Hepatocyte (in vitro differentiated cells): ENCODE data around the gene ATP2C2. TPM values are rescaled to one million over a fixed set of nuclear protein-coding genes. Genes with fewer than 3 reads are reported as not detected.
"Not testable (repeated sequence)": the region's sequence is repeated elsewhere in the genome, so short reads cannot be mapped to it uniquely, and the experiment has no call there.

Experiments
- DNase-seq: peaks from one replicate; pipeline ENCODE4 v3.0.0-alpha.2; 2016; ENCODE audit warnings: low spot score
- H2AFZ ChIP-seq: fragments of 200-600 bp; sonication (generic); 2 replicates; pipeline ENCODE4 v1.6.0; 2016; ENCODE audit warnings: antibody characterized with exemption, mild to moderate bottlenecking
- H3K27ac ChIP-seq: fragments of 200-600 bp; sonication (generic); 2 replicates; pipeline ENCODE4 v1.5.1; 2016; ENCODE audit warnings: mild to moderate bottlenecking
- H3K27me3 ChIP-seq: fragments of 200-600 bp; sonication (generic); 2 replicates; pipeline ENCODE4 v1.6.1; 2016
- H3K36me3 ChIP-seq: fragments of 200-600 bp; sonication (generic); replicated peaks from 2 replicates; pipeline ENCODE4 v1.5.1; 2016; ENCODE audit warnings: low read depth; ENCODE audit not compliant: insufficient read depth
- H3K4me1 ChIP-seq: fragments of 200-600 bp; sonication (generic); 2 replicates; pipeline ENCODE4 v1.5.1; 2016; ENCODE audit warnings: mild to moderate bottlenecking, moderate library complexity; ENCODE audit not compliant: insufficient read depth
- H3K4me2 ChIP-seq: fragments of 200-600 bp; sonication (generic); 2 replicates; pipeline ENCODE4 v1.6.0; 2016
- H3K4me3 ChIP-seq: fragments of 200-600 bp; sonication (generic); 2 replicates; pipeline ENCODE4 v1.5.1; 2016; ENCODE audit warnings: mild to moderate bottlenecking
- H3K79me2 ChIP-seq: fragments of 200-600 bp; sonication (generic); 2 replicates; pipeline ENCODE4 v1.6.0; 2017; ENCODE audit warnings: mild to moderate bottlenecking
- H3K9me2 ChIP-seq: fragments of 200-600 bp; sonication (generic); replicated peaks from 2 replicates; pipeline ENCODE4 v1.6.0; 2017; ENCODE audit warnings: mild to moderate bottlenecking; ENCODE audit not compliant: insufficient read depth
- H3K9me3 ChIP-seq: fragments of 200-600 bp; sonication (generic); 2 replicates; pipeline ENCODE4 v1.5.1; 2016; ENCODE audit warnings: low read depth, mild to moderate bottlenecking
- H4K20me1 ChIP-seq: fragments of 200-600 bp; sonication (generic); 2 replicates; pipeline ENCODE4 v1.6.0; 2016; ENCODE audit warnings: mild to moderate bottlenecking; ENCODE audit not compliant: insufficient read depth, poor library complexity, severe bottlenecking
- EZH2 ChIP-seq: fragments of 200-600 bp; sonication (generic); IDR thresholded peaks from 2 replicates; pipeline ENCODE4 v1.6.1; 2016; ENCODE audit warnings: antibody characterized with exemption, mild to moderate bottlenecking, borderline replicate concordance
- EZH2phosphoT487 ChIP-seq: fragments of 200-600 bp; sonication (generic); IDR thresholded peaks from one replicate; pipeline ENCODE4 v1.6.1; 2018; ENCODE audit warnings: antibody characterized with exemption, mild to moderate bottlenecking, low read depth, moderate library complexity; ENCODE audit not compliant: unreplicated experiment, severe bottlenecking
- WGBS: methylation state at CpG from one replicate; pipeline ENCODE4 v1.1.6; 2016; ENCODE audit warnings: low lambda C conversion rate; ENCODE audit errors: missing lambda C conversion rate; 5-methylcytosine and 5-hydroxymethylcytosine counted together
- polyA plus RNA-seq: library from polyadenylated mRNA; unstranded; fragments of >200 nt; fragmentation: Nextera tagmentation; extraction: Ambion mirVana; gene quantifications from 2 replicates; pipeline ENCODE4 v1.2.1, GENCODE V29; 2016
- total RNA-seq: library from RNA; depleted of rRNA; stranded (reverse); fragments of >200 nt; gene quantifications from 2 replicates; pipeline ENCODE4 v1.2.3, GENCODE V29; 2014
- TF ChIP-seq, protein P1 (sequence below): fragments of 200-600 bp; sonication (generic); IDR thresholded peaks from 2 replicates; pipeline ENCODE4 v1.5.1; 2016; ENCODE audit warnings: antibody characterized with exemption, mild to moderate bottlenecking; ENCODE audit not compliant: poor library complexity

The ATP2C2 gene
- total and polyA plus RNA-seq, 2 experiments from 2014 or later, result 6.0 to 6.8 TPM

- H3K4me2 ChIP-seq, result no peak overlapping the region
- no peak overlapping the region for H3K4me3 ChIP-seq
- H3K79me2 ChIP-seq, result no peaks in the 10 kb centered on the region
- WGBS, result 76% methylated on average over 1 of the region's 1 CpG
- no peak overlapping the region for H3K27ac ChIP-seq
- TF ChIP-seq EZH2 (no peak), EZH2phosphoT487 (no peak)
- TF ChIP-seq, protein P1, sequence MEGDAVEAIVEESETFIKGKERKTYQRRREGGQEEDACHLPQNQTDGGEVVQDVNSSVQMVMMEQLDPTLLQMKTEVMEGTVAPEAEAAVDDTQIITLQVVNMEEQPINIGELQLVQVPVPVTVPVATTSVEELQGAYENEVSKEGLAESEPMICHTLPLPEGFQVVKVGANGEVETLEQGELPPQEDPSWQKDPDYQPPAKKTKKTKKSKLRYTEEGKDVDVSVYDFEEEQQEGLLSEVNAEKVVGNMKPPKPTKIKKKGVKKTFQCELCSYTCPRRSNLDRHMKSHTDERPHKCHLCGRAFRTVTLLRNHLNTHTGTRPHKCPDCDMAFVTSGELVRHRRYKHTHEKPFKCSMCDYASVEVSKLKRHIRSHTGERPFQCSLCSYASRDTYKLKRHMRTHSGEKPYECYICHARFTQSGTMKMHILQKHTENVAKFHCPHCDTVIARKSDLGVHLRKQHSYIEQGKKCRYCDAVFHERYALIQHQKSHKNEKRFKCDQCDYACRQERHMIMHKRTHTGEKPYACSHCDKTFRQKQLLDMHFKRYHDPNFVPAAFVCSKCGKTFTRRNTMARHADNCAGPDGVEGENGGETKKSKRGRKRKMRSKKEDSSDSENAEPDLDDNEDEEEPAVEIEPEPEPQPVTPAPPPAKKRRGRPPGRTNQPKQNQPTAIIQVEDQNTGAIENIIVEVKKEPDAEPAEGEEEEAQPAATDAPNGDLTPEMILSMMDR, result no peak
- H3K9me2 ChIP-seq, result no peaks in the 10 kb centered on the region
- H3K9me3 ChIP-seq, result no peaks in the 10 kb centered on the region
- no peak overlapping the region for H2AFZ ChIP-seq
- H3K27me3 ChIP-seq, result no peaks in the 10 kb centered on the region
- no peaks in the 10 kb centered on the region for H3K36me3 ChIP-seq
- H4K20me1 ChIP-seq, result no peaks in the 10 kb centered on the region
- H3K4me1 ChIP-seq, result no peaks in the 10 kb centered on the region
- DNase-seq, result no peak
These were observed 33.9 kb upstream of the ATP2C2 start for GRCh38 chr16:84334482-84334881.

DNA sequence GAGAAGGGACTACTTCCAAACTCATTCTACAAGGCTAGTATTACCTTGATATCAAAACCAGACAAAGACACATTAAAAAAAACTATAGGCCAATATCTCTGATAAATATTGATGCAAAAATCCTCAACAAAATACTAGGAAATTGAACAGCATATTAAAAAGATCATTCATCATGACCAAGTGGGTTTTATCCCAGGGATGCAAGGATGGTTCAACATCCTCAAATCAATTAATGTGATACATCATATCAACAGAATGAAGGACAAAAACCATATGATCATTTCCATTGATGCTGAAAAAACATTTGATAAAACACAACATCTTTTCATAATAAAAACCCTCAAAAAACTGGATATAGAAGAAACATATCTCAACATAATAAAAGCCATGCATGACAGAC, 31.1 kb upstream of the ATP2C2 start:
- DNase-seq, result not testable (repeated sequence)

GRCh38 chr16:84339311-84339710, 29.0 kb upstream of the ATP2C2 start:
- Histone ChIP-seq H3K27me3 (no peaks in the 10 kb centered on the region), H3K36me3 (no peaks in the 10 kb centered on the region), H3K9me2 (no peaks in the 10 kb centered on the region), H2AFZ (no peak overlapping the region), H3K4me3 (no peak overlapping the region), H4K20me1 (no peaks in the 10 kb centered on the region), H3K27ac (no peak overlapping the region), H3K4me1 (no peaks in the 10 kb centered on the region), H3K4me2 (no peak overlapping the region), H3K9me3 (no peaks in the 10 kb centered on the region), H3K79me2 (no peaks in the 10 kb centered on the region)
- DNase-seq, result no peak
- TF ChIP-seq EZH2phosphoT487, result no peak
- TF ChIP-seq, protein P1, result no peak
- TF ChIP-seq EZH2, result no peak
- WGBS, result 71% methylated on average over 5 of the region's 5 CpGs

More for the DNA sequence above, 31.1 kb upstream of the ATP2C2 start:
- H3K79me2 ChIP-seq, H3K4me1 ChIP-seq, H3K4me3 ChIP-seq, H4K20me1 ChIP-seq, H2AFZ ChIP-seq, H3K27me3 ChIP-seq, H3K4me2 ChIP-seq, H3K27ac ChIP-seq, H3K36me3 ChIP-seq, H3K9me3 ChIP-seq, H3K9me2 ChIP-seq: not testable (repeated sequence)

- Histone ChIP-seq H2AFZ (no peak overlapping the region), H3K9me3 (no peaks in the 10 kb centered on the region), H3K4me3 (no peak overlapping the region), H4K20me1 (no peaks in the 10 kb centered on the region), H3K4me1 (no peaks in the 10 kb centered on the region), H3K4me2 (no peak overlapping the region), H3K36me3 (no peaks in the 10 kb centered on the region), H3K9me2 (no peaks in the 10 kb centered on the region), H3K27me3 (no peaks in the 10 kb centered on the region), H3K79me2 (no peaks in the 10 kb centered on the region), H3K27ac (no peak overlapping the region)
- 91% methylated on average over 9 of the region's 9 CpGs for WGBS
- TF ChIP-seq EZH2 (no peak), EZH2phosphoT487 (no peak)
- TF ChIP-seq, protein P1, result no peak
- no peak for DNase-seq
These were observed 28.6 kb upstream of the ATP2C2 start for GRCh38 chr16:84339766-84340165.
